Lung (tissue), 12 donors: ENCODE results near the gene ARHGEF38. TPM values are rescaled to one million over a fixed set of nuclear protein-coding genes. Genes with fewer than 3 reads are reported as not detected.

ENCODE experiments used
- ATAC-seq: fragments of 200-7000 bp; cut with Tn5 transposase; one replicate; pipeline ENCODE4 v1.9.1; 2020; ENCODE audit warnings: moderate number of reproducible peaks; ENCODE audit not compliant: insufficient read depth, low FRiP score
- DNase-seq, 3 donors: peaks; one replicate each; pipeline ENCODE4 v3.0.0-alpha.2; 2013 to 2017
- H3K27ac ChIP-seq, 2 donors: one replicate each; pipeline ENCODE4 v1.5.1; 2013; ENCODE audit warnings: mild to moderate bottlenecking in 2 of 2, moderate library complexity in 2 of 2, control low read depth in 1 of 2, inconsistent platforms in 1 of 2, low read depth in 1 of 2, low read length in 1 of 2
- H3K27me3 ChIP-seq, 3 donors: one replicate each; pipeline ENCODE4 v1.5.1; 2013; ENCODE audit warnings: low read length in 2 of 3; ENCODE audit not compliant: control insufficient read depth in 3 of 3, insufficient read depth in 3 of 3
- H3K36me3 ChIP-seq, 4 donors: one replicate each; pipeline ENCODE4 v1.5.1; 2013; ENCODE audit warnings: low read length in 4 of 4, mild to moderate bottlenecking in 1 of 4, moderate library complexity in 1 of 4; ENCODE audit not compliant: control insufficient read depth in 4 of 4, insufficient read depth in 4 of 4
- H3K4me1 ChIP-seq, 5 donors: one replicate each; pipeline ENCODE4 v1.5.1; 2013; ENCODE audit warnings: low read length in 5 of 5, mild to moderate bottlenecking in 2 of 5, moderate library complexity in 1 of 5; ENCODE audit not compliant: control insufficient read depth in 5 of 5, insufficient read depth in 5 of 5
- H3K4me3 ChIP-seq: one replicate; pipeline ENCODE4 v1.5.1; 2013; ENCODE audit warnings: mild to moderate bottlenecking, control low read depth, moderate library complexity
- H3K9ac ChIP-seq, 2 donors: one replicate each; pipeline ENCODE4 v1.5.1; 2013; ENCODE audit warnings: low read length in 2 of 2, control low read depth in 1 of 2; ENCODE audit not compliant: insufficient read depth in 1 of 2
- H3K9me3 ChIP-seq, 4 donors: one replicate each; pipeline ENCODE4 v1.5.1; 2013; ENCODE audit warnings: low read length in 3 of 4, mild to moderate bottlenecking in 1 of 4, moderate library complexity in 1 of 4; ENCODE audit not compliant: control insufficient read depth in 4 of 4, insufficient read depth in 3 of 4
- CTCF ChIP-seq: IDR thresholded peaks from 2 replicates; pipeline ENCODE4 v1.5.1; 2012; ENCODE audit warnings: mild to moderate bottlenecking; ENCODE audit errors: control extremely low read depth, extremely low read depth
- WGBS, 2 donors: extraction: QIAGEN DNeasy Blood & Tissue Kit; methylation state at CpG; one replicate each; pipeline ENCODE4 v1.1.7; 2013; 5-methylcytosine and 5-hydroxymethylcytosine counted together
- polyA plus RNA-seq, 2 donors: library from polyadenylated mRNA; stranded (reverse); fragments of 200-250 nt; gene quantifications; one replicate each; pipeline ENCODE4 v1.2.1, GENCODE V29; 2013
- total RNA-seq, 2 donors: library from RNA; depleted of rRNA in 1 of 2; stranded (reverse); fragments of >200 nt in 1 of 2; gene quantifications; one replicate each; pipeline ENCODE4 v1.2.1, GENCODE V29; 2014 to 2021
- donor health status: control.
- donor health status: control.
- donor health status: Bipolar disorder and iron deficiency.
- donor health status: healthy.
- donor health status: DM: yes; HTN: yes; CAD: no.

ARHGEF38 gene
- total and polyA plus RNA-seq, 4 donors, result 2.0 to 55.0 (median 14.8) TPM

GRCh38 chr4:105698607-105699006 lies 146.2 kb downstream of the ARHGEF38 start:
- Histone ChIP-seq H3K36me3 (peaks cover 4 to 16% (median 7%) of the 10 kb centered on the region in 4 donors), H3K27me3 (no peaks in the 10 kb centered on the region), H3K4me1 (peaks cover 0 to 2% (median 0%) of the 10 kb centered on the region in 5 donors), H3K27ac (no peak overlapping the region), H3K9ac (no peak overlapping the region), H3K9me3 (no peaks in the 10 kb centered on the region), H3K4me3 (no peak overlapping the region)
- ATAC-seq (no peak), DNase-seq (no peak)
- 82 to 95% methylated on average over 2 of the region's 2 CpGs for WGBS, 2 donors
- no peak for TF ChIP-seq CTCF

- peaks cover 0 to 19% (median 8%) of the 10 kb centered on the region in 5 donors for H3K4me1 ChIP-seq
- H3K36me3 ChIP-seq, result peaks cover 0 to 10% (median 2%) of the 10 kb centered on the region in 4 donors
- DNase-seq (peak in 1 of 3 donors; percentile 20), ATAC-seq (no peak)
- H3K27me3 ChIP-seq, result no peaks in the 10 kb centered on the region
- peak overlapping the region; percentile 93 for H3K4me3 ChIP-seq
- no peaks in the 10 kb centered on the region for H3K9me3 ChIP-seq
- peak overlapping the region; percentile 83 to 87 for H3K27ac ChIP-seq
- H3K9ac ChIP-seq, result peak overlapping the region; percentile 94 to 99
- 17 to 28% methylated on average over 7 of the region's 7 CpGs for WGBS, 2 donors
- TF ChIP-seq CTCF, result no peak
Observed at GRCh38 chr4:105707782-105708180, 155.4 kb downstream of the ARHGEF38 start.

GRCh38 chr4:105708181-105709080 lies 156.0 kb downstream of the ARHGEF38 start, which contains the start of the genes GSTCD and INTS12:
Gene GSTCD (plus strand): TSS chr4:105708784. CDS start chr4:105717614, 8,830 bp downstream.
Gene INTS12 (minus strand): TSS chr4:105708689. CDS start chr4:105700005, 8,684 bp downstream.
- H3K36me3 ChIP-seq, result peaks cover 0 to 10% (median 2%) of the 10 kb centered on the region in 4 donors
- no peaks in the 10 kb centered on the region for H3K27me3 ChIP-seq
- no peak for TF ChIP-seq CTCF
- ATAC-seq, result peak; percentile 99
- H3K9ac ChIP-seq, result peak within 1 kb of the TSS; percentile 94 to 99
- peak within 1 kb of the TSS; percentile 93 for H3K4me3 ChIP-seq
- WGBS, 2 donors, result 0% methylated on average over 63 of the region's 63 CpGs
- peaks cover 0 to 19% (median 8%) of the 10 kb centered on the region in 5 donors for H3K4me1 ChIP-seq
- H3K9me3 ChIP-seq, result no peaks in the 10 kb centered on the region
- peak; percentile 96 to 98 (median 97) for DNase-seq
- H3K27ac ChIP-seq, result peak within 1 kb of the TSS; percentile 87 to 95
